Sciatic nerve (tissue), 2 donors: ENCODE data around the gene MEIOSIN. TPM values are rescaled to one million over a fixed set of nuclear protein-coding genes. Genes with fewer than 3 reads are reported as not detected.

Experiments
- ATAC-seq: fragments of 200-7000 bp; cut with Tn5 transposase; one replicate; pipeline ENCODE4 v1.9.1; 2020; ENCODE audit warnings: mild to moderate bottlenecking, moderate library complexity
- DNase-seq: peaks from one replicate; pipeline ENCODE4 v3.0.0-alpha.2; 2020; ENCODE audit warnings: low spot score
- intact Hi-C: fragments of 100-400 bp; cut with DNase I; formaldehyde crosslinking; loops from one replicate; pipeline ENCODE4 v1.14.2; 2022
- total RNA-seq: library from RNA; stranded (reverse); fragmentation: NEBNext Ultra II Directional; extraction: Animal tissue kit (Norgen Biotek cat#: 25700); gene quantifications from one replicate; pipeline ENCODE4 v1.2.1, GENCODE V29; 2021
- donor health status: DM: no; HTN: no; CAD: no.
- donor health status: DM: no; HTN: no; CAD: no.

MEIOSIN gene
- total RNA-seq, 1 donor from 2014 or later, result not detected

DNA sequence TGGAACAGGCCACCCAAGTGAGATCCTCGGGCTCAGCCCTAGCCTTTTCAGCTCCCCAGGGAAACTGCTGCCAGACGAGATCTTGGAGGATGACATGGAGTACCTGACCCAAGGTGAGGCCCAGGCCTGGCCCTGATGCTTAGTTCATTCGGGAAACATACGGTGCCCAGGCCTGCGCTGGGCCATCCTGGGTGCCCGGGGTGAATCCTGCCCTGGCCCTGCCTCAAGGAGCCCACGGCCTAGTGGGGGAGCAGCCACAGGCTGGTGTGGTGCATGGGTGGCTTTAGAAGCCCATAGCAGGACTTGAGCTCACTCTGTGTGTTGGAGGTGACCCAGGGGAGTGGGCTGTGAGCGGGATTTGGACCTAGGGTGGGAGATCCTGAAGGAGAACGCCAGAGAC lies 25.7 kb downstream of the MEIOSIN start:
- DNase-seq (no peak), ATAC-seq (no peak)
- intact Hi-C loops, result no loop called here

DNA sequence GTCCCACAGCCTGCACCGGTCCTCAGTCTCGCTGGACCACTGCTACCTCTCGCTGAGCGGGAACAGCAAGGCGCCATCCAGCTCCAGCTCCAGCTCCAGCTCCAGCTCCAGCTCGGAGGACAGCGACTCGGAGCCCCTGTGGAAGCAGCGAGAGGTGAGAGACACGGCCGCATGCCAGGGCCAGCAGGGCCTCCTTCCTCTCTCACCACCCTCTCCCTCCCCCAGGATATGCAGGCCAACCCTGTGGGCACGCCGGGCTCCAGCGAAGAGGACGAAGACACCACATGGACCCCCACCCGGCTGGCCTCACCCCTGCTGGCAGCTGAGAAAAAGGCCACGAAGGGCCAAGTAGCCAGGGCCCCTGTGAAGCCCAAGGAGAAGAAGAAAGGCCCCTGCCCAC lies 28.5 kb downstream of the MEIOSIN start:
- no peak for DNase-seq

DNA sequence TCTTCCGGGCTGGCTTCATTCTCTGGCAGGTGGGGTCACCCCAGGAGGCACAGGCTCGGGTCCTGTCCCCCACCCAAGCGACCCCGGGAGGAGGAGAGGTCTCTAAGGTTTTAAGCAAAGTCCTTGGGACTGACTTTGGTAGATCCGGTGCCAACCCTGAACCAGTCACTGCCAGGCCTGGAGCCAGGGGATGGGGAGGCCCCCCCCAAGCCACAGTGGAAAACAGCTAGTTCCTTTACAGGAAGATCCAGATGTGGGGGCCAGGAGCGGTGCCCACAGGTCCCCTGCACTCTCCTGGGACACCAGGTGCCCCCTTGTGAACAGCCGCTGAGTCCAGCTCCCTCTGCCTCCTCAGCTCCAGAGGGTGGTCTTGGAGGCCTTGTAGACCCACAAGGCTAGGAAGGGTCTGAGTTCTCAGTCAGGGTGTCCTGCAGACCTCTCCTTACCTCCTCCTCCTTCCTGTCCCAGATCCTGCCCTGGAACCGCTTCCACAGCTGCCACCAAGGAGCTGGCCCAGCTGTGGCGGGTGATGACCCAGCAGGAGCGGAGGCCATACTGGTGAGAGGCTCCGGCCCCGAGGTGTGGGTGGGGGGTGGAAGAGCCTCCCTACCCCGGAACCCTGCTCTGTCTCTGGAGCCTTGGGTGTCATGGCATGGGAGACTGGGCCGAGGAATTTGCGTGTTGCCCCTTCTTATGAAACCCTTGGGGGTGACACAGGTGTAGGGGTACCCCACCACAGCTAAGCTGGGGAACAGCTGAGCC lies 29.8 kb downstream of the MEIOSIN start:
- DNase-seq, result no peak
- intact Hi-C loops, result loop anchor here (10.0 kb wide), 1 partner anchor 68 kb away; the partner anchor contains the start of genes QPCTL and SNRPD2

More for the DNA sequence above, 28.5 kb downstream of the MEIOSIN start:
- no peak for ATAC-seq
- intact Hi-C loops, result loop anchor here (10.0 kb wide), 1 partner anchor 67 kb away; the partner anchor contains the start of genes QPCTL and SNRPD2

DNA sequence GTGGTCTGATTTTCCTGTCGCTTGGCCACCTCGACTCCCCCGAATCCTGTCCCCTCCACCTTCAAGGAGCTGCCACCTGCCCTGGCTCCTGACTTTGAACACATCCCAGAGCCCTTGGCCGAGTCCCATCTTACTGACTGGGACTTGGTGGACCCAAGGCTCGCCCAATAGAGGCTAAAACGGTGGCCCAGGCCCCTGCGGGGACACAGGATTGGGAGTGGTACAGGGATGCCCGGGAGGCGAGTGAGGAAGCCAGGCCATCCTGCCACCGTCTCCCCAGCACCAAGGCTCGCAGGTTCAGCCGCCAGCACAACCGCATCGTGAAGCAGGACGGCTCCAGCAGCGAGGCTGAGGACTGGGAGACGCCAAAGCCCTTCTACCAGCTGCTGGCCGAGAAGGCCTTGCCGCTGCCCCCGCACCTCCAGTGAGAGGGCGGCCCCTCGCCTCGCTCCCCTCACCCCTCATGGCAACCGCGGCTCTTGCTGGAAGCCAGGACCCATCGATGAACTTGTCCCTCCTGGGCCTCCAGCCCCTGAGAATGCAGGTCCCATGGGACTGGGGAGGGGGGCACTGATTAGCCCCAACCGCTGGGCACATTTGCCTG lies 30.6 kb downstream of the MEIOSIN start:
- intact Hi-C loops, result loop anchor here (10.0 kb wide), 1 partner anchor 69 kb away; the partner anchor contains the start of genes QPCTL and SNRPD2
- no peak for DNase-seq
- no peak for ATAC-seq

More for the DNA sequence above, 29.8 kb downstream of the MEIOSIN start:
- ATAC-seq, result no peak

DNA sequence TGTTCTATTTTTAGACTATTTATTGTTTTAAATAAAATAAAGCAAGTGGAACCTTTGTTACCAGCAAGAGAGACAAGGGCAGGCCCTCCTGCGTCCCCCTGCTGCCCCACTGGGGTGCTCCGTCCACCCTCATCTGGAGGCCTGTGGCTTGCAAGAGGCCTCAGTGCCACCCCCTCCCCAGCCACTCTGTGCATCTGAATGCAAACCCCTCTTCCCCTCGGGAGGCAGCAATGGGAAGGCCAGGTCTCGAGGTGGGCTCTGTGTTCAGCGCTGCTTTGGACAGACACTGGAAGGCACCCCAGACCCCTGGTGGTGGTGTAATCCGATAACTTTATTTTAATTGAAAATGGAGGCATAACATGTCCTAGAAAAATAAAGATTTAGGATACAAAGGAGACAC lies 31.2 kb downstream of the MEIOSIN start:
- intact Hi-C loops, result loop anchor here (10.0 kb wide), 1 partner anchor 70 kb away; the partner anchor contains the start of genes QPCTL and SNRPD2
- ATAC-seq, result no peak
- DNase-seq, result no peak

DNA sequence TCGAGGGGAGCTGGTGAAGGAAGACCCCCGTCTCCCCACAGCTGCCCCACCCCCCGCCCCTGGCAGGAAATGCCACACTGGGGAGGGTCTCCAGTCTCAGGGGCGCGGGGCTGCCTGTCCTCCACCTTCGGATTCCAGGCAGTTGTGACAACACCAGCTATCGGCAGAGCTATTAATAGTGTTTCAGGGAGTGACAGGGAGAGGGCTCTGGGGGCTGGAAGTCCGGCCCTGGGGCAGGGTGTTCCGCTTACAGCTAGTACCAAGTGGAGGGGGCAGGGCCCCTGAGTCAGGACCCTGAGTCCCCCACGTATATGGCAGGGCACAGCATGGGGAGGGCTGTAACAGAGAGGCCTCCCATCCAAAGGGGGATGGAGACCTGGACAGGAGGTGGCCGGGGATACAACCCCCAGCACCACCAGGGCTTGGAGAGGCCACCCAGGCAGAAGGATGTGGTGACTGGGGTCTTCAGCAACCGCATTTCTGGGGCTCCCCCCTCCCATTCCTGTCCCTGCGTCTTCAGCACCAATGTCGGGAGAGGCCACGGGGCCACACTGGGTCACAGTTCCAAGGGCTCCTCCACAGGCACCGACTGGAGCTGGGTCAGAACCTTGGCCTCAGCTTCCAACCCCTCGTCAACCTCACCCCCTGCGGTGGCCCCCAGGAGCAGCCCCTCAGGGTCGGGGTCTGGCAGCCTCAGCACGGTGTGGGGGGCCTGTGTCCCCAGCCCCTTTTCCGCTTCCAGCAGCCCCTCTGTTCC lies 31.9 kb downstream of the MEIOSIN start:
- no peak for DNase-seq
- intact Hi-C loops, result loop anchor here (10.0 kb wide), 1 partner anchor 70 kb away; the partner anchor contains the start of genes QPCTL and SNRPD2
- ATAC-seq, result no peak

DNA sequence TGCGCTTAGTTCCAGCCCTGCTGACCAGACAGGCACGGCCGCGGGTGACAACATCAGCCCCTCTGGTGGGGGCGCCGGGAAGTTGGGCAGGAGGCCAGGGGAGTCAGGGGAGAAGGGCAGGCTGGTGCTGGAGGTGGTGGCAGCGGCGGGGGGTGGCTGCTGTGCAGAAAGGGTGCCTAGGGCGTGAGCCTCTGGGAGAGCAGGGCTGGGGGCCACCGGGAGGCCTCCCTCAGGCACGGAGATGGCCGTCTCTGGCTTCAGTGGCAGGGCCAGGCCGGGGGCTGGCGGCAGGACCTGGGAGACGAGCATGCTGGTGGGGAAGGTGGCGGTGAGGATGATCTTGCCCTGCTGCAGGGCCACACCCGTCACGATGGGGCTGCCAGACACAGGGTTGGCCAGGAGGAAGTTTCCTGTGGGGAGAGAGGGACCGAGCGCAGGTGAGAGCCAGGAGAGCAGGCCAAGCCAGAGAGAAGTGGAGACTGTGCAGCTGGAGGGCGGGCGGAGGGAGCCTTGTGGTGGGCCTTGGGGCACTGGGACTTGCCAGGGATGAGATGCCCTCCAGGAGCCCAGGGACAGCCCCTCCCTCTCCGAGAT lies 32.6 kb downstream of the MEIOSIN start:
- ATAC-seq (no peak), DNase-seq (no peak)
- intact Hi-C loops, result loop anchor here (10.0 kb wide), 1 partner anchor 71 kb away; the partner anchor contains the start of genes QPCTL and SNRPD2

DNA sequence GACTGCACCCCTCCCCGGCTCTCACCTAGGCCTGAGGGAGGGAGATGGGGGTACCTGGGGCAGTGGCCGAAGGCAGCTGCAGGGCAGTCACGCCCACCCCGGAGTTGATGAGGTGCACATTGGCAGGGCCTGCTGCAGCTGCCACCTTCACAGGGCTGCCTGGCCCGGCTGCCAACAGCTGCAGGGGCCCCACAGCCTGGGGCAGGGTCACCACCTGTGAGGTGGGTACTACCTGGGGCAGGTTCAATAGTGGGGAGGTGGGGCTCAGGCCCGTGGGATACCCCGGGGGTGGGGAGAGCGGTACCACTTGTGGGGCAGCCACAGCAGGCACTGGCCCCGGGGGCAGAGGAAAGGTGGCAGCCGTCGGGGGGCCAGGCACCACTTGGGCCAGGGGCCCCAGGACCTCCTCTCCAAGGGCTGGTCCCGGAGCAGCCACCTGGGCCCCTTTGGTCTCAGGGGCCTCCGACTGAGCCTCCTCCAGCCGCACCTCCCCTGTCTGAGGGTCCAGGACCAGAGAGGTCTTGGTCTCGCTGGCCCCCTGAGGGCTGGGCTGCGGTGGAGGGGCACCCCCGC lies 33.1 kb downstream of the MEIOSIN start:
- intact Hi-C loops, result loop anchor here (10.0 kb wide), 1 partner anchor 72 kb away; the partner anchor contains the start of genes QPCTL and SNRPD2
- no peak for ATAC-seq
- DNase-seq, result no peak

DNA sequence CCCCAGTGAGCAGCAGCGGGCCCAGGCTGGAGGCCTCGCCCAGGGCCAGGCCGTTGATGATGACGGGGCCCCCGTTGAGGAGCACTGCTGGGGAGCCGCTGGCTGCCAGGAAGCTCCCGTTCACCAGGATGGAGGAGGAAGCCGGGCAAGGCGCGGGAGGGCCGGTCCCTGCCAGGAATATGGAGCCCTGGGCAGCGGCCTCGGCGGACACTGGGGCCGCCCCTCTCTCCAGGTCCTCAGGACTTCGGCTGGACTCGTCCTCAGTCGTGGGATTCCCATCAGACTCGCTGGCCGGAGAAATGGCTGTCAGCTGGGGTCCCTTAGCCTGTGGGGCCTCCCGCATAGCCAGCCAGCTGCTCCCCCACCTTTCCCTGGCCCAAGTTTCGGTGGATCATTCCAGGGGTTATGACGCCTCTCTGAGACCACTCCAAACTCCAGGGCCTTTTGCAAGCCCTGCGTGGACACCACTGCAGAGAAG lies 33.7 kb downstream of the MEIOSIN start:
- ATAC-seq, result no peak
- no peak for DNase-seq
- intact Hi-C loops, result loop anchor here (10.0 kb wide), 1 partner anchor 72 kb away; the partner anchor contains the start of genes QPCTL and SNRPD2

DNA sequence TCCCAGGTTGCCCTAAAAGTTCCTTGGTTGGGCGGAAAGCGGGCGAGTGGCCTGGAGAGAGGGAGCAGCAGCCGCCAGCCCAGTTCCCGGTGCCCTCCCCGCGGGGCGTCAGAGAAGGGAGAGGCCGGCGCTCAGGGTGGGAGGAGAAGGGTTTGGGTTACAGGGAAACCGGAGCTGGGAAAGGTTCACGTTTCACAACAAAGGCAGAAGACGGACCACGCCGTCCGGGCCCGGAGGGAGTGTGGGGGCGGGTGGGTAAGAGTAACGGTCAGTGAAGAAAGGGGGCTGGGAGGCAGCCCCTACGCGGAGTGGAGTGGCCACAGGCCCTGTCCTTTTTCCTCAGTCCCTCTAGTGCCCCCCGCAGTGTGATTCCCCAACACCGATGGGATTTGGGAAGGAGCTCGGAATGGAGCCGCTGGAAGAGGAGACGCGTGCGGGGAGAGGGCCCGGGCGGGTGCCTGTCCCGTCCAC lies 34.2 kb downstream of the MEIOSIN start:
- ATAC-seq (peak; percentile 31), DNase-seq (peak; percentile 91)
- intact Hi-C loops, result loop anchor here (10.0 kb wide), 1 partner anchor 73 kb away; the partner anchor contains the start of genes QPCTL and SNRPD2

DNA sequence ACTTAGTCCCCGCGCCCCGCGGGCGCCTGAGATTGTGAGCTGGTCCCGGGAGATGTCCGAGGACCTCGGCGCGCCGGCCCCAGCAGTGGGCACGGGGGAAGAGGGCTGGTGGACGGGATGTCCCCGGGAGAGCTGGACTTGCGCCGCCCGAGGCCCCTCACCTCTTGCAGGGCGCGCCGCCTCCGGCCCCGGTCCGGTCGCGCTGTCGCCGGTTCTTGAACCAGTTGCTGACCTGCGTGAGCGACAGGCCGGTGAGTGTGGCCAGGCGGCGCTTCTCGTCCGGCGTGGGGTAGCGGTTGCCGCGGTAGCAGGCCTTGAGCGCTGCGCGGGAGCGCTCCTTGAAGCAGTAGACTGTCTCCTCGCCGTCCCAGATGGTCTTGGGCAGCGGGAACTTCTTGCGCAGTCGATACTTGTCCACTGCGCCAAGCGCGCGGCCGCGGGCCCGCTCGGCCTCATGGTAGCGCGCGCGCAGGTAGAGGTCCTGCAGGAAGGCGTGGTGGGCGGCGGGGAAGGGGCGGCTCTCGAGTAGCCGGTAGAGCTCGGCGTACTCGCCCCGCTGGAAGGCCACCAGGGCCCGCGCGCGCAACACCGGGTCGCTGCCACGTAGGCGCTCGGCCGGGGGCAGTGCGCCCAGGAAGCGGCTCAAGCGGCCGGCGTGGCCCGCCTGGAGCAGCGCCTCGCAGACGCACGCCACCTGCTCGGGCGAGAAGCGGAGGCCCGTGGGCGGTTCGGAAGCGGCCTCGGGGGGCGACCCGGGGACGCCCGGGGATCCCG lies 34.8 kb downstream of the MEIOSIN start:
- no peak for ATAC-seq
- intact Hi-C loops, result loop anchor here (10.0 kb wide), 1 partner anchor 73 kb away; the partner anchor contains the start of genes QPCTL and SNRPD2
- DNase-seq, result peak; percentile 81

DNA sequence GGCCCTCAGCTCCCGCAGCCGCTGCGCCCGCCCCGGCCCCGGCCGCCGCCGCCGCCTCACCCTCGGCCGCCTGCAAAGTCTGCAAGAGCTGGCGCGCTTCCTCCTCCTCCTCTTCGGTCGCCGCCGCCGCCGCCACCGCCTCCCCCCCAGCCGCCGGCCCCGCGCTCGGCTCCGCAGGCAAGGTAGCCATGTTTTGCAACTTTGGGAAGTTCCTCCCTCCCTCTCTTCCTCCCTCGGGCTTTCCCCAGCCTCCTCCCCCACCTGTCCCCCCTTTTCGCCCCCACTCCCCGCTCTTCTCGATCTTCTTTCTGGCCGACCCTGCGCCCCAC lies 35.4 kb downstream of the MEIOSIN start:
- ATAC-seq (no peak), DNase-seq (no peak)
- intact Hi-C loops, result loop anchor here (10.0 kb wide), 1 partner anchor 74 kb away; the partner anchor contains the start of genes QPCTL and SNRPD2

DNA sequence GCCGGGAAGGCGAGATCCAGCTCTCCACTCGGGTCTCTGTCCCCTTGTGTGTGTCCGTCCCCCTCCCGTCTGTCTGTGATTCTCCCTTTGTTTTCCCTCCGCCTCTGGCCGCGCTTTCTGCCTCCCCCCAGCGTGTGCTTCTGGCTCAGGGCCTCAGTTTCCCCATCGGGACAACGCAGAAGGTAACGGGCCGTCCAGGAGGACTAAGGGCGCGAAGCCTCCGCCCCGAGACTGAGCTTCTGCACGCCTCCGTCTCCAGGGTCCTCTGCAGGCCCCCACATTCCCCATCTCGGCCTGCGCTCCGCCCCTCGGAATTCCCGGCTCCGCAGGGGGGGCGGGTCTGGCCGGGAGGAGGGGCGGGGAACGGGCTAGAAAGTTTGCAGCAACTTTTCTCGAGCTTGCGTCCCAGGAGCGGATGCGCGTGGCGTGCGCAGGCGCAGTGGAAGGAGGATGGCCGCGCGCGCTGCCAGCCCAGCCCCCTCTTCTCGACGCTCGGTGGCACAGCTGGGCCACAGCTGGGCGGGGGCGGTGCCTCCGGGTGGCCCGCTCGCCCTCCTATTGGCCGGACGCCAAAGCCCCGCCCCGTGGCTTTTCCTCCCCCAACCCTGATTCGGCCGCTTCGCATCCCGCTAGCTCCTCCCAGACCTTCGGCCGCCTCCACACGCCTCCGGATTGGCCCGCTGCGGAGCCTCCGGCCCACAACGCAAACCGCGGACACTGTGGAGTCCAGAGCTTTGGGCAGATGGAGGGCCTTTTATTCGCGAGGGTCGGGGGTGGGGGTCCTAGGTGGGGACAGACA lies 35.9 kb downstream of the MEIOSIN start, which contains the start of gene SIX5:
TSS of gene SIX5 (minus strand) at position 269 of the 799 bp plus-strand sequence. CDS start 408 bp downstream, outside the sequence.
- intact Hi-C loops, result loop anchor here (10.0 kb wide), 1 partner anchor 74 kb away; the partner anchor contains the start of genes QPCTL and SNRPD2

DNA sequence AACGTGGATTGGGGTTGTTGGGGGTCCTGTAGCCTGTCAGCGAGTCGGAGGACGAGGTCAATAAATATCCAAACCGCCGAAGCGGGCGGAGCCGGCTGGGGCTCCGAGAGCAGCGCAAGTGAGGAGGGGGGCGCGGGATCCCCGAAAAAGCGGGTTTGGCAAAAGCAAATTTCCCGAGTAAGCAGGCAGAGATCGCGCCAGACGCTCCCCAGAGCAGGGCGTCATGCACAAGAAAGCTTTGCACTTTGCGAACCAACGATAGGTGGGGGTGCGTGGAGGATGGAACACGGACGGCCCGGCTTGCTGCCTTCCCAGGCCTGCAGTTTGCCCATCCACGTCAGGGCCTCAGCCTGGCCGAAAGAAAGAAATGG lies 36.6 kb downstream of the MEIOSIN start:
- intact Hi-C loops, result loop anchor here (10.0 kb wide), 1 partner anchor 75 kb away; the partner anchor contains the start of genes QPCTL and SNRPD2
- ATAC-seq (peak; percentile 4), DNase-seq (peak; percentile 84)

More for the DNA sequence above, 35.9 kb downstream of the MEIOSIN start, which contains the start of gene SIX5:
- DNase-seq (peak; percentile 100), ATAC-seq (peak; percentile 74)

DNA sequence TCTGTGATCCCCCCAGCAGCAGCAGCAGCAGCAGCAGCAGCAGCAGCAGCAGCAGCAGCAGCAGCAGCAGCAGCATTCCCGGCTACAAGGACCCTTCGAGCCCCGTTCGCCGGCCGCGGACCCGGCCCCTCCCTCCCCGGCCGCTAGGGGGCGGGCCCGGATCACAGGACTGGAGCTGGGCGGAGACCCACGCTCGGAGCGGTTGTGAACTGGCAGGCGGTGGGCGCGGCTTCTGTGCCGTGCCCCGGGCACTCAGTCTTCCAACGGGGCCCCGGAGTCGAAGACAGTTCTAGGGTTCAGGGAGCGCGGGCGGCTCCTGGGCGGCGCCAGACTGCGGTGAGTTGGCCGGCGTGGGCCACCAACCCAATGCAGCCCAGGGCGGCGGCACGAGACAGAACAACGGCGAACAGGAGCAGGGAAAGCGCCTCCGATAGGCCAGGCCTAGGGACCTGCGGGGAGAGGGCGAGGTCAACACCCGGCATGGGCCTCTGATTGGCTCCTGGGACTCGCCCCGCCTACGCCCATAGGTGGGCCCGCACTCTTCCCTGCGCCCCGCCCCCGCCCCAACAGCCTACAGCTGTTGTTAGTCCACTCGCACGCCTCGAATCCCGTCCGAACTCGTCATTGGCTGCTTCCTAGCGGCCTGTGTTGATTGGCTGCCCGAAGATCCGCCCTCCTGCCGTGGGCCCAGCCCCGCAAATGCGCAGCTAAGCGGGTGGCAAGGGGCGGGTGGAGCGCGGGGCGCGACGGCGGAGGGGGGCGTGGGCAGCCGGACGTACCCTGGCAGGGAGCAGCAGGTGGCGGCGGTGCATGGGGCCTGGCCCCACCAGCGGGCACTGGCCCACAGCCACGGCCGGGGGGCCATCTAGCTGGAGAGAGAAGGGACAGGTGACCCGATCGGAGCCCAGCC lies 37.2 kb downstream of the MEIOSIN start:
- ATAC-seq (peak; percentile 80), DNase-seq (peak; percentile 96)
- intact Hi-C loops, result no loop called here
